Lung microvascular endothelial cell (primary cell): ENCODE measurements around the gene OR2AJ1. TPM values are rescaled to one million over a fixed set of nuclear protein-coding genes. Genes with fewer than 3 reads are reported as not detected.

ENCODE experiments used
- DNase-seq, 2 donors: peaks; one replicate each; pipeline versions ENCODE4 v3.0.0 to v3.0.0-alpha.2; 2010; ENCODE audit warnings: low read depth in 2 of 2
- total RNA-seq: library from RNA; depleted of rRNA; stranded (reverse); fragments of >200 nt; gene quantifications from 2 replicates; pipeline ENCODE4 v1.2.1, GENCODE V29; 2014

The OR2AJ1 gene, protein sequence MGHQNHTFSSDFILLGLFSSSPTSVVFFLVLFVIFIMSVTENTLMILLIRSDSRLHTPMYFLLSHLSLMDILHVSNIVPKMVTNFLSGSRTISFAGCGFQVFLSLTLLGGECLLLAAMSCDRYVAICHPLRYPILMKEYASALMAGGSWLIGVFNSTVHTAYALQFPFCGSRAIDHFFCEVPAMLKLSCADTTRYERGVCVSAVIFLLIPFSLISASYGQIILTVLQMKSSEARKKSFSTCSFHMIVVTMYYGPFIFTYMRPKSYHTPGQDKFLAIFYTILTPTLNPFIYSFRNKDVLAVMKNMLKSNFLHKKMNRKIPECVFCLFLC
- total RNA-seq = not detected in 2 replicates

DNA sequence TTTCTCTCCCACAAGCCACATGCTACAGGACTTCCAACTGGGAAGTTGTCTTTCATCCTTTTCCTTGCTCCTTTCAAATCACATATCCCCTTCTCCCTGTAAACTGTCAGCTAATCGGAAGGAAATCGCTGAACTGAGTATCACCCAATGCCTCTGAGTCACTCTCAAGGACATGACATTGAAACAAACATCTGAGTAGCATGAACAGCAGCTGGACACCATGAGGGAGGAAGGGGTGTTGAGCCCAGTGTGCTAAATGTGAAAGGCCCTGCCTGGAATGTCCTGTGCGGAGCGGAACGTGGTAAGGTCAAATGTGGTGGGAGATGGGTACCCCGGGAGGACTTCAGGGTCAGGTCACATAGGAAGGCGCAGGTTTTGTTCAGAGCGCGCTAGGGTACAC is at the start of gene OR2AJ1:
Gene OR2AJ1 (plus strand): TSS at position 22 of the 400 bp plus-strand sequence. CDS start 8,880 bp downstream, outside the sequence.
- DNase-seq = no peak

DNA sequence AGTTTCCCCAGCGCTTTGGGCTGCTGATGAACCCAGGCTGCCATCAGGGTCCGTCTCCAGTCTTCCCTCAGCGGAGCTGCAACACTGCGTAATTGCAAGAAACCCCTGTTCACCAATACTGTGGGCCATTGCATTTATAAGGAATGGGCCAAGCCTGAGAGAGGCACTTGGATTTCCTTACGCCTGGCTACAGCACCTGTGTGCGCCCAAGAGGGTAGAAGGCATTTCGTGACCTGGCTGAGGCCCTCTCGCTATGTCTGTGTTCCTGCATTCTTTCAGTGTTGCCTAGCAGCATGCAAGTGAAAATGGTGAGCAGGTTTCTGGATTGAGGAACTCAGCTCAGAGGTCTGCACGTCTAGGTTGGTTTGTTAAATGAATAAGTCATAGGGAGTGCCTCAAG is 41.3 kb upstream of the OR2AJ1 start:
- no peak for DNase-seq

DNA sequence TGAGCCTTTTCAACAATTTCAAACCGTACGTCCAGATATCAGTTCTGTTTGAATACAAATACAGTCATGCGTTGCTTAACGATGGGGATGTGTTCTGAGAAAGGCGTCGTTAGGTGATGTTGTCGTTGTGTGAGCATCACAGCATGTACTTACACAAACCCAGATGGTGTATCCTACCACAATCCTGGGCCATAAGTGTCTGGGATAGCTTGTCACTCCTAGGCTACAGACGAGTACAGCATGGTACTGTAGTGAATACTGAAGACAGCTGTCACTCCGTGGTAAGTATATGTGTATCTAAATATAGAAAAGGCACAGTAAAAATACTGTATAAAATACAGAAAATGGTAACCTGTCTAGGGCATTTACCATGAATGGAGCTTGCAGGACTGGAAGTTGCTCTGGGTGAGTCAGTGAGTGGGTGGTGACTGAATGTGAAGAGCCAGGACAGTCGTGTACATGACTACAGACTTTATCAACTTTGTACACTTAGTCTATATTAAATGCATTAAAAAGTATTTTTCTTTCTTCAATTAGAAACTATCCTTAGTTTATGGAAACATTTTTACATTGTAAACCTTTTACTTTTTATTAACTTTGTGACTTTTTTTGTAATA is 39.8 kb upstream of the OR2AJ1 start:
- DNase-seq = no peak

DNA sequence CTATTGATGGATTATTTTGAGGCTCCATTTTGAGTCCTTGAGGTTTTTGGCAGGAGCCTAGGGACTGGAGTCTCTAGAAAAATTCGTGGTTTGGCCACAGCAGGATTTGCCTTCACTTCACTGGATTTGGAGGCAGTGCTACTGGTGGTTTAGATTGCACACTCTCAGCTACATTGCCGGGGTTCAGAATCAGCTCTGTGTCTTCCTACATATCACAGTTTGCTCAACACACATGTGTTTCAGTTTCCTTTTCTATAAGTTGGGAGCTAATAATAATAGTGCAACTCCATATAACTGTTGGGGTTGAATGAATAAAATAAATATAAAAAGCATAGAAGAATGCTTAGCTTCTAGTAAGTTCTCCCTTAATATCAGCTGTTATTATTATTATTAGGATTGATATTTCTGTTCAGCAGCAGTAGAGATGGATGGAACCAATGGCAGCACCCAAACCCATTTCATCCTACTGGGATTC is 29.5 kb upstream of the OR2AJ1 start, which contains the start of gene OR2W3:
Gene OR2W3 (plus strand): TSS at position 425 of the 475 bp plus-strand sequence. CDS start 0 bp downstream, at position 425.
- no peak for DNase-seq

DNA sequence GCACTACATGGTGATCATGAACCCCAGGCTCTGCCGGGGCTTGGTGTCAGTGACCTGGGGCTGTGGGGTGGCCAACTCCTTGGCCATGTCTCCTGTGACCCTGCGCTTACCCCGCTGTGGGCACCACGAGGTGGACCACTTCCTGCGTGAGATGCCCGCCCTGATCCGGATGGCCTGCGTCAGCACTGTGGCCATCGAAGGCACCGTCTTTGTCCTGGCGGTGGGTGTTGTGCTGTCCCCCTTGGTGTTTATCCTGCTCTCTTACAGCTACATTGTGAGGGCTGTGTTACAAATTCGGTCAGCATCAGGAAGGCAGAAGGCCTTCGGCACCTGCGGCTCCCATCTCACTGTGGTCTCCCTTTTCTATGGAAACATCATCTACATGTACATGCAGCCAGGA is 28.7 kb upstream of the OR2AJ1 start:
- no peak for DNase-seq

DNA sequence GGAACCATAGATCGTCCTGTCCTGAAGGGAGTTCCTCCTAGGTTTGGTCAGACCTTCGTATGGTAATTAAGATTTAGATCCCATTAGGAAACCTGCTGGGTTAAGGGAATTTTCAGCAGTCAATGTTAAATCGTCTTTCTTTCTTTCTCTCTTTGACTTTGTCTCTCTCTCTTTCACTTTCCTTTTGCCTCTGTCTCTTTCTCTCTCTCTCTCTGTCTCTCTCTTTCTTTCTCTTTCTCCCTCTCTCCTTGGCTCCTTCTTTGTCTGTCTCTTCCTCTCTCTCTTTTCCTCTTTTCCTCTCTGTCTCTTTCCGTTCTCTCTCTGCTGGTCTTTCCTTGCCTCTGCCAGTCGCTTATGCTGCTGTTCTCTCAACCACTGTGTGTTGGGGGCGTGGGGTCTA is 20.6 kb upstream of the OR2AJ1 start:
- DNase-seq = no peak

DNA sequence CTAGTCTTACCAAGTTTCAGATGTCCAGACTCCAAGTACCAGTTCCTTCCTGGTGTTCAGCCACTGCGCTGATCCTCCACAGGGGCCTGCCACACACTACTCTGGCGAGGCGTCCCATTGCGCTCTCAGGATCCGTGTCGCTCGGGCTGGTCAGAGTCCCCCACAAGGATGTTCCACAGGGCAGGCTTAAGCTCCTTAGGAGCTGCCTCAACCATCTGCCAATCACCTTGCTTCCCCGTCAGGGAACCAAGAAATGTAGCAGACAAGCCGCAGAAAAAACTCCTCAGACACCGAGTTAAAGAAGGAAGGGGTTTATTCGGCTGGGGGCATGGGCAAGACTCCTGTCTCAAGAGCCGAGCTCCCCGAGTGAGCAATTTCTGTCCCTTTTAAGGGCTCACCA is 19.5 kb upstream of the OR2AJ1 start:
- no peak for DNase-seq

DNA sequence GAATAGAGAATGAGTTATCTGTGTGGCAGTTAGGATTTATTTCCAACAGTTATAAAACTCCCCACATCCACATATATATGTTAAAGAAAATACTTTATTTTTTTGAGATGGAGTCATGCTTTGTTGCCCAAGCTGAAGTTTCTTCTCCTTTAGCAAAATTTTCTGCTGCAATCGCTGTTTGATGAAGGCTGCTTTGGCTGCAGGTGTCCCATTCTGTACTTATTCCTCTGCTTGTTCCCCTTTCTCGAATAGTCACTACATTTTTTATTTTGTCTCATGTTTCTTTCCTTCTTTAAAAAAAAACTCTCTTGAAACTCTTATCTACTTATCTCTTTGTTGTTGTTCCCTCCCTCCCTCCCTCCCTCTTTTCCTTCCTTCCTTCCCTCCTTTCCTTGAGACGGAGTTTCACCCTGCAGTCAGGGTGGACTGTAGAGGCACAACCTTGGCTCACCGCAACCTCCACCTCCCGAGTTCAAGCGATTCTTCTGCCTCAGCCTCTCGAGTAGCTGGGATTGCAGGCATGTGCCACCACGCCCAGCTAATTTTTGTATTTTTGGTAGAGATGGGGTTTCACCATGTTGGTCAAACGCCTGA is 18.7 kb upstream of the OR2AJ1 start:
- DNase-seq = no peak

DNA sequence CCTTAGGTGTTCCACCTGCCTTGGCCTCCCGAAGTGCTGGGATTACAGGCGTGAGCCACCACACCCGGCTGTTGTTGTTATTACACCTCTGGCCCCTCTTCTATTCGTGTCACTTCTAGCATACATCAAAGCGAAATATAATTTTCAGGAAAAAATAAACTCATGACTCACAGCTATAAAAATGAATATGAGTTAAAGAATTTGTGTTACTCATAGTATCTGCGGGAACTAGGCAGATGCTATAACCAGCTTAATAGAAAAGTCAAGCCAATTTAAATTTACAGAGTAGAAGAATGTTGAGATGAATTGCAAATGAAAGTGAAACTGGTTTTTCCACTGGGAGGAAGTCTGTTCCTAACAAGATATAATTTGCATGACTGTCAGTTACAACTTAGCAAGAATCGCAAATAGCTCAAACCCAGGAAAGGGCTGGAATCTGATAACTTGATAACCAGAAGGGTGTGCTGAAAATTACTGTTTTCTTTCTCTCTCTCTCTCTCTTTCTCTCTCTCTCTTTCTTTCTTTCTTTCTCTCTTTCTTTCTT is 18.1 kb upstream of the OR2AJ1 start:
- DNase-seq = peak; percentile 5 to 28

DNA sequence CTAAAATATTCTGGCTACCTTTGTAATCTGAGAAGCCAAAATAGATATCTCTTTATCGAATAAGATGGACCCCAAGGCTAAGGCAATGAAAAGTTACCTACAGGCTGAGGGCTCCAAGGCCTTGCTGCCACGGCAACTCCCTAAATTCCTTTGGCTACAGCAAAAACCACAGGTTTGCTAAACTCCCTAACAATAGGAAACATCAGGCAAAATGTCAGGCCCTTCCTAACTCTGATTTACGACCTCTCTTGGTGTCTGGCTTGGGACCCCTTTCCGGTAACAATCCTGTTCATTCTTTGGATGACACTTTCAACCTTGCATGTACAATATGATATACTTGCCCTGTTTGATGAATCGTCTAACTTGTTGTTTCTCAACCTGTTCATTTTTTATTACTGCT is 15.9 kb upstream of the OR2AJ1 start:
- no peak for DNase-seq

DNA sequence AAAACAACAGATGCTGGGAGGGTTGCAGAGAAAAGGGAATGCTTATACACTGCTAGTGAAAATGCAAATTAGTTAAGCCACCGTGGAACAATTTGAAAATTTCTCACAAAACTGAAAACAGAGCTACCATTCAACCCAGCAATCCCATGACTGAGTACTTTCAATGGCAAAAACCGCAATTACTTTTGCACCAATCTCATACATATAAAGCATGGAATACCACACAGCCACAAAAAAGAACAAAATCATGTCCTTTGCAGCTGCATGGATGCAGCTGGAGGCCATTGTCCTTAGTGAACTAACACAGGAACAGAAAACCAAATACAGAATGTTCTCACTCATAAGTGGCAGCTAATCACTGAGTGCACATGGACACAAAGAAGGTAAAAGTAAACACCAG is 10.9 kb upstream of the OR2AJ1 start:
- no peak for DNase-seq

DNA sequence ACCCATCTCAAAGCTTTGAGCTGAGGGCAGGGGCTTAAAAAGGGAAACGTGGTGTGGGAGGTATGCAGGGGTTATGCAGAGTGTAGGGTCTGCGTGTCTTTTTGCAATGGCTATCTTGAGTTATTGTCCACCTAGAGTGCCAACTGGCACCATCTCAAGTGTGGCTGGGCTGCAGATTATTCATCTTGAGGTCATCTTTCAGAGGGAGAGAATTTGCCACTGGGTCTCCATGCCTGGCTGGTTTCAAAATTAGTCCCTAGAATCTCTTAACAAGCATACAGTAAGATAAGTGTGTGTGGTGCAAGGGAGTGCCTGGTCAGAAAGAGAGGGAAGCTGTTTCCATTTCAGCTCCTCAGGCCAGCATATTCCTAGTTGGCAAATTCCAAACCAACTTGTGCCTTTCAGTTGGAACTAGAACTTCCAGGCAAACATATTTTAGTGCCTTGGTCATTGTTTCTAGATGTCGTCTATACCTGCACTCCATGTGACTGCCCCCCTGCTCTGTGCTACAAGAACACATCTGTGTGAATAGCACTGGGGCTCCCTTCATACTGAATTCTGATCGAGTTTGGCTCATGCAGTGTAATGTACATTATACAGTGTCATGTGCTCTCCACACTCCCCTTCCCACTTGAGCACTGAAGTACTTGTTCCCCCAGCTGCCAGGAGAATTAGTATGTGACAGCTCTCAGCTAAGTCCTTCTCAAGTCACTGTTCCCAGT is 9.6 kb upstream of the OR2AJ1 start:
- no peak for DNase-seq

DNA sequence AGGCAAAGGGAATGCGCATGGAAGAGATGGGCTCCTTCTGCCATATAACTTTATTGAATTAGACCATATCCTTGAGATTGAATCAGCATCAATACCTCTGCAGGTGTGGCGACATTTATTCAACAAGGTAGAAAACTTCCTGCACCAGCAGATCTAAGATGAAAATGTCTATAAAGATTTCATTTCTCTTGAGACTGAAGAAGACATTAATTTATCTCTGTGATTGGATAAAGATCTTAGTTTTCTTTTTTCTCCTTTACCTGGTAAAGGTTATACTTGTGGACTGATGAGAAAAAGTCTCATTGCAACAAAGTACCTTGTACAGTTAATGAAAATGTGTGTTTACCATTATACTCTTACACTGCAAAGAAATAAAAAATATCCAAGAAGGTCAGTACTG is 4.7 kb upstream of the OR2AJ1 start, which contains the start of gene OR2T8:
Gene OR2T8 (plus strand): TSS at position 301 of the 400 bp plus-strand sequence. CDS start 766 bp downstream, outside the sequence.
- DNase-seq = no peak

DNA sequence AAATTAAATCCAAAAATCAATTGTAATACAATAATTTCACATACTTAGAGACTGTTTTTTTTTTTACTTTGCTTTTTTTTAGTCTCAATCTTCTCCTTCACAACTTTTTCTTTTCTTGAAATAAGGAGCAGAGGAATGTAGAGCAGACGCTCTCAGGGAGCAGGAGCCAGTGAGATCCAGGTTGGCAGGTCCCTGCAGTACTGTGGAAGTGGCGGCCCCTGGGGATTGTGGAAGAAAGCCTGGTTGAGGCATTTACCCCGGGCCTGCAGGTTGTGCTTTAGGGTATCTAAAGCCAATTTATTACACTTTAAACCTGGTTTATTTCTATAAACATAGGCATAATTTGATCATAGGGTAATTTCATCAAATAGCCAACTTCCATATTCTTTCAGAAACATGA is 748 bp upstream of the OR2AJ1 start:
- DNase-seq = no peak

DNA sequence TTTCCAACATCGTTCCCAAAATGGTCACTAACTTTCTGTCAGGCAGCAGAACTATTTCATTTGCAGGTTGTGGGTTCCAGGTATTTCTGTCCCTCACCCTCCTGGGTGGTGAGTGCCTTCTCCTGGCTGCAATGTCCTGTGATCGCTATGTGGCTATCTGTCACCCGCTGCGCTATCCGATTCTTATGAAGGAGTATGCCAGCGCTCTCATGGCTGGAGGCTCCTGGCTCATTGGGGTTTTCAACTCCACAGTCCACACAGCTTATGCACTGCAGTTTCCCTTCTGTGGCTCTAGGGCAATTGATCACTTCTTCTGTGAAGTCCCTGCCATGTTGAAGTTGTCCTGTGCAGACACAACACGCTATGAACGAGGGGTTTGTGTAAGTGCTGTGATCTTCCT is 9.3 kb downstream of the OR2AJ1 start:
- DNase-seq = no peak

DNA sequence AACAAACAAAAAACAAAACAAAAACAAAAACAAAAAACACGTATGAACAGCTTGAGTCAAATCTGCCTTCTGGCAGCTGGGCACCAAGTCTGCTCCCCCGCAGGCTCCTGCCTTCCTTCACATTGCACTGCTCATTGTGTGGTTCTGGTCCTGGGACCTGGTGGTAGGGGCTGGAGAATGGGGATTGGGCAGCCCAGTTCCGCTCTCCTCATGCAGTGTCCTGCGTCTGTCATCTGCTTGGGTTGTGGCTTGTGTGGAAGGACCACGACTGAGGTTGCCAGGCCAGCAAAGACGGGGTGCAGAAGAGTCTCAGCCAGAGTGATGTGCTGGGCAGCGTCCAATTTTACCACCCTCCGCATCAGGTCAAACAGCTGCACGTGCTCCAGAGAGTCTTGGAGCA is 11.1 kb downstream of the OR2AJ1 start:
- no peak for DNase-seq

DNA sequence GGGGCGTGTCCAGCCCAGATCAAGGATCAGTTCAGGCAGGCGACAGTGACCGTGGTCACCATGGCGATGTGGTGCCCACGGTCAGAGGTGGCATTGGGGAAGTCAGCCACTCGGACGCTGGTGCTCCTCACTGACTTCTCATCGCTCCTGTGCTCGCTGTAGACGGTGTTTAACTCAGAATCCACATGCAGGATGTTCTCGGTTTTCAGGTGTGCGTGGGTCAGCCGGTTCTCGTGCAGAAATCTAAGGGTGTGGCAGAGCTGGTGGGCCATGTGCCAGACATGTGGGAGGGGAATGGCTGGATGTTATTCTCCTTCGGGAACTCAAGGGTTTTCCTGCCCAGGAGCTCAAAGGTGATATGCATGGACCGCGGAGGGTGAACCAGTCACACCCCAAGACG is 11.7 kb downstream of the OR2AJ1 start:
- DNase-seq = no peak

DNA sequence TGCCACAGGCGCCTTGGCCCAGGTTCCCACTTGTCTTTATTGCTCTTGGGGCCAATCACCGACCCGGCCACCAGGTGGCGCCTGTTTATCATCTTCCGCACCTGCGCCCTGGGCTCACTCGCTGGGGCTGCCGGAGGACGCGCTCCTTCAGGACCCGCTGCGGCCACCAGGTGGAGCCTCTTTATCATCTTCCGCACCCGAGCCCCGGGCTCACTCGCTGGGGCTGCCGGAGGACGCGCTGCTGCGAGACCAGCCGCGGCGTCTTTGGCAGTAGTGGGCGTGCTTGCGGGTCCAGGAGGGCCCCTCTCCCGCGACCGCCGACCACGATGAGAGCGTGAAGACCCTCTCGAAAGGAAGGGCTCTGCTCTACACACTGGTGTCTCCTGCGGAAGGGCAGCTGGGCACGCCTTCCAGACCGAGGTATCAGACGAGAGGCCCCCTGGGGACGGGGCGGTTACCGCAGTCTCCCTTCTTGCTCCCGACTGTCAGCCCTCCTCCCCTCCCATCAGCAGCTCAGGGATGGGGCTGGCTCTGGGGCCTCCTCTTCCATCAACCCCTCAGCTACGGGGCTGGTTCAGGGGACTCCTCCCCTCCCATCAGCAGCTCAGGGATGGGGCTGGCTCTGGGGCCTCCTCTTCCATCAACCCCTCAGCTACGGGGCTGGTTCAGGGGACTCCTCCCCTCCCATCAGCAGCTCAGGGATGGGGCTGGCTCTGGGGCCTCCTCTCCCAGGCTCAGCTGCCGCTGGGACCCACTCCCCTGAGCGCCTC is 12.5 kb downstream of the OR2AJ1 start:
- DNase-seq = peak; percentile 3 to 41

DNA sequence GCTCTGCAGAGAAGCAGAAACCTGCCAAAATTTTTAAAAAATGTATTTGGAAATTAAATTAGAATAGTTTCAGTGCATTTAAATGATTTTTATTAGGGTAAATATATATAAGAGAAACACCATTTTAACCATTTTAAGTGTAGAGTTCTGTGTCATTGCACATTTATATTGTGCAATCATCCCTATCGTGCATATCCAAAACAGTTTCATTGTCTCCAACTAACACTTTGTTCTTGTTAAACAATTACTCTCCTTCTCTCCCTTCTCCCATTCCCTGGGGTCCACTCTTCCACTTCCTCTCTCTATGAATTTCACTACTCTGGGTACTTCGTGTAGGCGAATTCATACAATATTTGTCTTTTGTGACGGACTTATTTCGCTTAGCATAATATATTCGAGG is 17.9 kb downstream of the OR2AJ1 start:
- no peak for DNase-seq

DNA sequence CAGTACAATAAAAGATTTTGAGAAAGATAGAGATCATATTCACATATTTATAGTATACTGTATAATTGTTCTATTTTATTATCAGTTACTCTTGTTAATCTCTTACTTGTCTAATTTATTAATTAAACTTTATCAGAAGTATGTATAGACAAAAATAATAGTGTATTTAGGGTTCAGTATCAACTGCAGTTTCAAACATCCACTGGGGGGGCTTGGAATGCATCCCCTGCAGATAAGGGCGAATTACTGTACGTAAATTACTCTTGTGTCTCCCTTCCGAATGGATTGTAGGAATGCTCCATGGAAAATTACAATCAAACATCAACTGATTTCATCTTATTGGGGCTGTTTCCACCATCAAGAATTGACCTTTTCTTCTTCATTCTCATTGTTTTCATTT is 23.9 kb downstream of the OR2AJ1 start, which contains the start of gene OR2L8:
Gene OR2L8 (plus strand): TSS at position 301 of the 400 bp plus-strand sequence. CDS start 0 bp downstream, at position 301.
- no peak for DNase-seq

DNA sequence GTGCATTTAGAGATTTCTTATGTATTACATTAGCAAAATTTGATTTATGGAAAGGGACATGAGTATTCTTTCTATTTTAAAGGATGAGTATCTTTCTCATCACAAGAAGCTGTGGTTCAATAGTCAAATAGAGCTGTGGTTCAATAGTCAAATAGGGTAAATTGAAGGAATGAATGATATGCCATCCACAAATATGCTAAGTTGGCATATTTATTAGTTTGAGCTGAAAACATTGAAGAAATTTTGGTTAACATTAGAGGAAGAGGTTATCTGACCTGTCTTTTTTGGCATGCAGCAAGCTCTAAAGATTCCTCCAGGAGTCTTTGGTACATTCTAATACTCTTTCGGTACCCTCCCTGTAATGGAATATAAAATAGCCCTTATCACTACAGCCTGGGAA is 28.7 kb downstream of the OR2AJ1 start:
- no peak for DNase-seq
